ENCODE data around the gene ZNF234.

GRCh38 chr19:44202974-44203373 lies 61.6 kb downstream of the ZNF234 start:
- TF ChIP-seq CHD2 (IDR thresholded peaks at IDR 0.05; ENCODE audit: low read length, partially characterized antibody): no peak
- TF ChIP-seq EP300 (IDR thresholded peaks at IDR 0.05; ENCODE audit: borderline replicate concordance in 1 of 2, low read depth in 1 of 2, low read length in 1 of 2): no peak
- no peak for TF ChIP-seq NRF1 (IDR thresholded peaks at IDR 0.05; ENCODE audit: low read depth, low read length)
- no peak for TF ChIP-seq EZH2phosphoT487 (IDR thresholded peaks at IDR 0.05; ENCODE audit: borderline replicate concordance, low read depth)
- TF ChIP-seq, protein P1, sequence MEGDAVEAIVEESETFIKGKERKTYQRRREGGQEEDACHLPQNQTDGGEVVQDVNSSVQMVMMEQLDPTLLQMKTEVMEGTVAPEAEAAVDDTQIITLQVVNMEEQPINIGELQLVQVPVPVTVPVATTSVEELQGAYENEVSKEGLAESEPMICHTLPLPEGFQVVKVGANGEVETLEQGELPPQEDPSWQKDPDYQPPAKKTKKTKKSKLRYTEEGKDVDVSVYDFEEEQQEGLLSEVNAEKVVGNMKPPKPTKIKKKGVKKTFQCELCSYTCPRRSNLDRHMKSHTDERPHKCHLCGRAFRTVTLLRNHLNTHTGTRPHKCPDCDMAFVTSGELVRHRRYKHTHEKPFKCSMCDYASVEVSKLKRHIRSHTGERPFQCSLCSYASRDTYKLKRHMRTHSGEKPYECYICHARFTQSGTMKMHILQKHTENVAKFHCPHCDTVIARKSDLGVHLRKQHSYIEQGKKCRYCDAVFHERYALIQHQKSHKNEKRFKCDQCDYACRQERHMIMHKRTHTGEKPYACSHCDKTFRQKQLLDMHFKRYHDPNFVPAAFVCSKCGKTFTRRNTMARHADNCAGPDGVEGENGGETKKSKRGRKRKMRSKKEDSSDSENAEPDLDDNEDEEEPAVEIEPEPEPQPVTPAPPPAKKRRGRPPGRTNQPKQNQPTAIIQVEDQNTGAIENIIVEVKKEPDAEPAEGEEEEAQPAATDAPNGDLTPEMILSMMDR (IDR thresholded peaks at IDR 0.05): no peak
- TF ChIP-seq MAX (IDR thresholded peaks at IDR 0.05; ENCODE audit: low read depth): no peak
- TF ChIP-seq YY1 (IDR thresholded peaks at IDR 0.05; ENCODE audit: low read depth): no peak
- no peak for TF ChIP-seq JUND (IDR thresholded peaks at IDR 0.05)
